ENCODE data around the gene FHIT.

DNA sequence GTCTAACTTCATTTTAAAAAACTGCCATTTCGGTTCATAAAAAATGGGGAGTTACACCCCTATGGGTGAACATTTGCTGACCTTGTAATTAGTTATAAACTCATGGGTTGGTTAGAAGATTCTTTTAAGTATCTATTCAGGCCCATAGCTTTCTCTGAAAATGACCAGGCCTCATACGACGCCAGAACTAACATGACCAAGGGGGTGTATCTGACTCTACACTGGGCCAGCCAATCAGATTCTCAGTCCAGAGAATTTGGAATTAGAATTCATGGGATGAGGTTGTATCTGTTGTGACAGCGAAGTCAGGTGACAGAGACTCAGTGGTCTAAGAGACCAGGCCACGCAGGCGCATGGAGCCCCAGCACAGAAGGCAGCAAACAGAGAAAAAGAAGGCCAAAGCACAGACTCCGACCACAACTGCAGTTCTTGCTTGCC is 981.4 kb downstream of the FHIT start:
- TF ChIP-seq, protein P1, sequence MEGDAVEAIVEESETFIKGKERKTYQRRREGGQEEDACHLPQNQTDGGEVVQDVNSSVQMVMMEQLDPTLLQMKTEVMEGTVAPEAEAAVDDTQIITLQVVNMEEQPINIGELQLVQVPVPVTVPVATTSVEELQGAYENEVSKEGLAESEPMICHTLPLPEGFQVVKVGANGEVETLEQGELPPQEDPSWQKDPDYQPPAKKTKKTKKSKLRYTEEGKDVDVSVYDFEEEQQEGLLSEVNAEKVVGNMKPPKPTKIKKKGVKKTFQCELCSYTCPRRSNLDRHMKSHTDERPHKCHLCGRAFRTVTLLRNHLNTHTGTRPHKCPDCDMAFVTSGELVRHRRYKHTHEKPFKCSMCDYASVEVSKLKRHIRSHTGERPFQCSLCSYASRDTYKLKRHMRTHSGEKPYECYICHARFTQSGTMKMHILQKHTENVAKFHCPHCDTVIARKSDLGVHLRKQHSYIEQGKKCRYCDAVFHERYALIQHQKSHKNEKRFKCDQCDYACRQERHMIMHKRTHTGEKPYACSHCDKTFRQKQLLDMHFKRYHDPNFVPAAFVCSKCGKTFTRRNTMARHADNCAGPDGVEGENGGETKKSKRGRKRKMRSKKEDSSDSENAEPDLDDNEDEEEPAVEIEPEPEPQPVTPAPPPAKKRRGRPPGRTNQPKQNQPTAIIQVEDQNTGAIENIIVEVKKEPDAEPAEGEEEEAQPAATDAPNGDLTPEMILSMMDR (IDR thresholded peaks at IDR 0.05): no peak
- TF ChIP-seq POLR2A (IDR thresholded peaks at IDR 0.05): no peak
